Mucosa of descending colon (tissue), 3 donors: ENCODE data around the gene CAPS. TPM values are rescaled to one million over a fixed set of nuclear protein-coding genes. Genes with fewer than 3 reads are reported as not detected.

Source experiments
- ATAC-seq: fragments of 200-7000 bp; cut with Tn5 transposase; one replicate; pipeline ENCODE4 v1.9.1; 2020; ENCODE audit warnings: mild to moderate bottlenecking, moderate library complexity
- DNase-seq, 3 donors: peaks; one replicate each; pipeline ENCODE4 v3.0.0-alpha.2; 2020
- H3K36me3 ChIP-seq: fragments of 200-600 bp; one replicate; pipeline ENCODE4 v1.8.0; 2021; ENCODE audit warnings: low read depth, mild to moderate bottlenecking
- H3K4me1 ChIP-seq: fragments of 200-600 bp; one replicate; pipeline ENCODE4 v1.8.0; 2021; ENCODE audit warnings: low read depth, mild to moderate bottlenecking
- H3K4me3 ChIP-seq: fragments of 200-600 bp; one replicate; pipeline ENCODE4 v1.8.0; 2021; ENCODE audit warnings: mild to moderate bottlenecking
- H3K9me3 ChIP-seq: fragments of 200-600 bp; one replicate; pipeline ENCODE4 v1.8.0; 2021; ENCODE audit warnings: mild to moderate bottlenecking
- CTCF ChIP-seq: fragments of 200-600 bp; IDR thresholded peaks from one replicate; pipeline ENCODE4 v1.8.0; 2022; ENCODE audit warnings: antibody characterized with exemption, mild to moderate bottlenecking
- intact Hi-C, 2 donors: fragments of 100-400 bp; cut with DNase I in 1 of 2; cut with micrococcal nuclease in 1 of 2; formaldehyde crosslinking; loops; one replicate each; pipeline versions ENCODE4 v1.11.0 to v1.11.1; 2022; cut with DNase I, micrococcal nuclease
- total RNA-seq, 3 donors: library from RNA; stranded (reverse); fragmentation: NEBNext Ultra II Directional in 2 of 3; extraction: Animal tissue kit (Norgen Biotek cat#: 25700) in 2 of 3; gene quantifications; one replicate each; pipeline versions ENCODE4 v1.2.1 to v1.2.4, GENCODE V29; 2021 to 2023
- donor health status: DM: no; HTN: no; CAD: no; lungs with moderate emphysema.
- donor health status: DM: no; HTN: no; CAD: no.
- donor health status: DM: no; HTN: yes; CAD: no.

Gene CAPS
- total RNA-seq, 3 donors from 2014 or later: 9.5 to 20.2 (median 16.4) TPM

- ATAC-seq: peak; percentile 2
Observed at GRCh38 chr19:5891572-5891937, 22.5 kb upstream of the CAPS start.

GRCh38 chr19:5891938-5892771 lies 21.9 kb upstream of the CAPS start:
- ATAC-seq (peak; percentile 80), DNase-seq (peak in 2 of 3 donors; percentile 66 to 70)
- no peaks in the 10 kb centered on the region for H3K4me1 ChIP-seq
- intact Hi-C loops: loop anchor here (5.0 to 10.0 kb wide), 2 partner anchors 77 to 90 kb away; no protein-coding TSS in a partner anchor
- H3K36me3 ChIP-seq: no peaks in the 10 kb centered on the region
- peak; percentile 42 for TF ChIP-seq CTCF
- H3K9me3 ChIP-seq: no peaks in the 10 kb centered on the region
- no peak overlapping the region for H3K4me3 ChIP-seq

More at GRCh38 chr19:5891572-5891937, 22.5 kb upstream of the CAPS start:
- intact Hi-C loops: loop anchor here (5.0 to 10.0 kb wide), 2 partner anchors 77 to 89 kb away; no protein-coding TSS in a partner anchor
- TF ChIP-seq CTCF: no peak
- H3K9me3 ChIP-seq: no peaks in the 10 kb centered on the region
- no peak for DNase-seq
- H3K4me1 ChIP-seq: no peaks in the 10 kb centered on the region
- no peaks in the 10 kb centered on the region for H3K36me3 ChIP-seq
- H3K4me3 ChIP-seq: no peak overlapping the region

DNA sequence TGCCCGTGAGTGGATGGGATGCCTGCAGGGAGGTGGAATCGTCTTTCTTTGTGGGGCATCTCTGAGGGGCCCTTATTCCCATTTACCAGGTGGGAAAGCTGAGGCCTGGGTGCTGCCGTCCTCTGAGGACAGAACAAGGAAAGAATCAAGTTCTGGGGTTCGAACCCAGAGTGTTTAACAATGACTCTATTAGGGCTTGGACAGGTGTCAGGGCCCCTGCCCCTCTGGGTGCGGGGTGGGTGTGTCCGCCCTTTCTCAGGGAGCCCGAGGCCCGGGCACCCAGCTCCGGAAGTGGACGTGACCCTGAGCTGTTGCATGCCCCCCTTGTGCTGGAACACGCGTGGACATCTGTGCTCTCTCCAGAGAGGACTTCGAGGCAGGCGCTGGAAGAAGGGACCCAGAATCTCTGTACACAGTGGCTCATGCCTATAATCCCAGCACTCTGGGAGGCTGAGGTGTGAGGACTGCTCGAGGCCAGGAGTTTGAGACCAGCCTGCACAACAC lies 21.2 kb upstream of the CAPS start:
- ATAC-seq (no peak), DNase-seq (no peak)
- no peak for TF ChIP-seq CTCF
- intact Hi-C loops: loop anchor here (5.0 to 10.0 kb wide), 2 partner anchors 78 to 91 kb away; no protein-coding TSS in a partner anchor
- Histone ChIP-seq H3K9me3 (no peaks in the 10 kb centered on the region), H3K36me3 (no peaks in the 10 kb centered on the region), H3K4me1 (no peaks in the 10 kb centered on the region), H3K4me3 (no peak overlapping the region)

DNA sequence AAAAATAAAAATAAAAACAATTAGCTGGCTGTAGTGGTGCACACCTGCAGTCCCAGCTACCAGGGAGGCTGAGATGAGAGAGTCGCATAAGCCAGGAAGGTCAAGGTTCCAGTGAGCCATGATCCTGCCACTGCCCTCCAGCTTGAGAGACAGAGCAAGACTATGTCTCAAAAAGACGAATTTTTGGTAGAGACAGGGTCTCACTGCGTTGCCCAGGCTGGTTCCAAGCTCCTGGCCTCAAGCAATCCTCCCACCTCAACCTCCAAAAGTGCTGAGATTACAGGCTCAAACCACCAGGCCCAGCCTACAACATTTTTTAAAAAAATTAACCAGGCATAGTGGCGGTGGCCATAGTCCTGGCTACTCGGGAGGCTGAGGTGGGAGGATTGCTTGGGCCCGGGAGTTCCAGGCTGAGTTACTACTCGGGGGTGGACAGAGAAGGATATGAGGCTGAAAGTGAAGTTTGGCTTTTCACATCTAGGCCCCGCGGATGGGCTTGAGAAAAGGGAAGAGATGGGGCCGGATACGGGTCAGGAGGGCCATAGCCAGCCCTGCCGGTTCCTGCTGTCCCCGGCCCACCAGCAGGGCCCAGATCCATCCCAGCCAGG lies 20.7 kb upstream of the CAPS start:
- H3K36me3 ChIP-seq: no peaks in the 10 kb centered on the region
- intact Hi-C loops: loop anchor here (5.0 to 10.0 kb wide), 2 partner anchors 79 to 91 kb away; no protein-coding TSS in a partner anchor
- TF ChIP-seq CTCF: no peak
- no peak overlapping the region for H3K4me3 ChIP-seq
- no peaks in the 10 kb centered on the region for H3K4me1 ChIP-seq
- ATAC-seq (no peak), DNase-seq (no peak)
- H3K9me3 ChIP-seq: no peaks in the 10 kb centered on the region

DNA sequence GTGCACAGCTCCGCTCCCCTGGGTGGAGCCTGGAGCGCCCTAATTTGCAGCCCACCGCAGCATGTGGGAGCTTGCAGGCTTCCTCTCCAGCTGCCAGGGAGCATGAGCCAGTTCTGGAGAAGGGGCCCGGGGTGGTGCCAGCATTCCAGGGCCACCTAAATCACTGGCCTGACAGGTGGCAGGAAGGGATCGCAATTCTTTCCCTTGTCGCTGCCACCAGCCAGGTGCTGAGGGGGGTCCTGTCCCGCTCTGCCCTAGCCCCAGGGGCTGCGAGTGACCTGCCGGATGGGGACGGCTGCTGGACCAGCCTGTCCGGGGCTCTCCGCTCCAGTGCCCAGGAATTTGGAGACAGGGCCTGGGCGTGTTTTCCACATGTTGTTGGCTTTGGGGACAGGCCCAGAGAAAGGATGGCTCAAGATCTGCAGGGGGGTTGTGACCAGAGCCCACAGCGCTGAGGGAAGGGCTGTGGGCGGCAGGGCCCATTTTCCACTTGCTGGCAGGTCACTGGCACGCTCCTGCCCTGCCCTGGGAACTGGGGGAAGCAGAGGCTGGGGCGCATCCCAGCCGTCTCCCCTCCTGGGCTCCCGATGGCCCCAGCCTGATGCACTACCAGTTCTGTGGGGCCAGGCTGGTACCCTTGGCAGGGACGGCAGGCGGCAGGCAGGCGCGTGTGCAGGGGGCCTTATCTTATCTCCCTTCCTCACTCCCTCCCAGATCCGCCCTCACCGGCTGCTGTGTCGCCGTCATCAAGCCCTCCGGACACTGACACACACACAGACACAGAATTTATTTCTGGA lies 19.9 kb upstream of the CAPS start:
- TF ChIP-seq CTCF: no peak
- Histone ChIP-seq H3K4me3 (no peak overlapping the region), H3K36me3 (no peaks in the 10 kb centered on the region), H3K4me1 (no peaks in the 10 kb centered on the region), H3K9me3 (no peaks in the 10 kb centered on the region)
- ATAC-seq: no peak
- DNase-seq: no peak
- intact Hi-C loops: loop anchor here (5.0 to 10.0 kb wide), 2 partner anchors 79 to 92 kb away; no protein-coding TSS in a partner anchor
